Neural crest cell (in vitro differentiated cells): ENCODE measurements around the gene SMARCAL1. TPM values are rescaled to one million over a fixed set of nuclear protein-coding genes. Genes with fewer than 3 reads are reported as not detected.

Source experiments
- DNase-seq: peaks from one replicate; pipeline ENCODE4 v3.0.0; 2021; ENCODE audit warnings: low read depth, mixed read lengths, low spot score
- H3K27ac Mint-ChIP-seq: one replicate; pipeline ENCODE4 v1.8.0; 2021; ENCODE audit warnings: mild to moderate bottlenecking, mixed read lengths; ENCODE audit not compliant: unreplicated experiment
- H3K27me3 Mint-ChIP-seq: 2 replicates; pipeline ENCODE4 v1.8.0; 2021; ENCODE audit warnings: low read depth, mild to moderate bottlenecking, mixed read lengths
- H3K36me3 Mint-ChIP-seq: 2 replicates; pipeline ENCODE4 v1.8.0; 2021; ENCODE audit warnings: low read depth, mild to moderate bottlenecking, mixed read lengths
- H3K4me1 Mint-ChIP-seq: 2 replicates; pipeline ENCODE4 v1.8.0; 2021; ENCODE audit warnings: mixed read lengths
- H3K4me3 Mint-ChIP-seq: one replicate; pipeline ENCODE4 v1.8.0; 2021; ENCODE audit warnings: mild to moderate bottlenecking, mixed read lengths
- H3K9me3 Mint-ChIP-seq: 2 replicates; pipeline ENCODE4 v1.8.0; 2021; ENCODE audit warnings: mixed read lengths
- total RNA-seq: library from RNA; stranded (reverse); gene quantifications from 2 replicates; pipeline ENCODE4 v1.2.1, GENCODE V29; 2021
- TF ChIP-seq, protein P1 (sequence below): fragments of 200-600 bp; sonication (generic); conservative IDR thresholded peaks from 2 replicates; pipeline ENCODE4 v1.5.0; 2021; ENCODE audit warnings: antibody characterized with exemption, mild to moderate bottlenecking

Gene SMARCAL1
- total RNA-seq, 1 donor from 2014 or later, result 30.6 TPM

DNA sequence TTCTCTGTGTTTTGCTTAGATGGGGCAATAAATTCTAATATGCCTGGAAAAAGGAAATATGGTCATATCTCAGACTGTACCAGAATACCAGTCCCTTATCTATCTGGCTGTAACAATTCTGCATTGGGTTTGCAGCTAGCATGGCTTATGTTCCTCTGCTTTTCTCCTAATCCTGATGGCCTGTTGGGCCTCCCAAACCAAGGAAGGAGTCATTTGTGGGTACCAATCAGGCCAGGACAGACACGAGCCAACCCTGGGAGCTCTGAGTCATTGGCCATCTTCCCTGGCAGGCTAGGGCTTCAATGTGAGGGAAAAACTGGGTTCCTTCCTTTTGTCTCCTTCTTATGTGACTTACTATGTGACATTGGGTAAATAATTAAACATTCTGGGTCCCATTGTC, 12.0 kb downstream of the SMARCAL1 start:
- Mint-ChIP-seq H3K27me3 (no peaks in the 10 kb centered on the region), H3K27ac (no peak overlapping the region), H3K4me3 (no peak overlapping the region), H3K36me3 (peaks cover 39% of the 10 kb centered on the region), H3K4me1 (no peaks in the 10 kb centered on the region), H3K9me3 (no peaks in the 10 kb centered on the region)
- DNase-seq, result no peak
- TF ChIP-seq, protein P1, sequence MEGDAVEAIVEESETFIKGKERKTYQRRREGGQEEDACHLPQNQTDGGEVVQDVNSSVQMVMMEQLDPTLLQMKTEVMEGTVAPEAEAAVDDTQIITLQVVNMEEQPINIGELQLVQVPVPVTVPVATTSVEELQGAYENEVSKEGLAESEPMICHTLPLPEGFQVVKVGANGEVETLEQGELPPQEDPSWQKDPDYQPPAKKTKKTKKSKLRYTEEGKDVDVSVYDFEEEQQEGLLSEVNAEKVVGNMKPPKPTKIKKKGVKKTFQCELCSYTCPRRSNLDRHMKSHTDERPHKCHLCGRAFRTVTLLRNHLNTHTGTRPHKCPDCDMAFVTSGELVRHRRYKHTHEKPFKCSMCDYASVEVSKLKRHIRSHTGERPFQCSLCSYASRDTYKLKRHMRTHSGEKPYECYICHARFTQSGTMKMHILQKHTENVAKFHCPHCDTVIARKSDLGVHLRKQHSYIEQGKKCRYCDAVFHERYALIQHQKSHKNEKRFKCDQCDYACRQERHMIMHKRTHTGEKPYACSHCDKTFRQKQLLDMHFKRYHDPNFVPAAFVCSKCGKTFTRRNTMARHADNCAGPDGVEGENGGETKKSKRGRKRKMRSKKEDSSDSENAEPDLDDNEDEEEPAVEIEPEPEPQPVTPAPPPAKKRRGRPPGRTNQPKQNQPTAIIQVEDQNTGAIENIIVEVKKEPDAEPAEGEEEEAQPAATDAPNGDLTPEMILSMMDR, result no peak

- H3K9me3 Mint-ChIP-seq, result no peaks in the 10 kb centered on the region
- TF ChIP-seq, protein P1, result no peak
- no peak overlapping the region for H3K27ac Mint-ChIP-seq
- peaks cover 39% of the 10 kb centered on the region for H3K36me3 Mint-ChIP-seq
- no peak overlapping the region for H3K4me3 Mint-ChIP-seq
- no peaks in the 10 kb centered on the region for H3K27me3 Mint-ChIP-seq
- H3K4me1 Mint-ChIP-seq, result no peaks in the 10 kb centered on the region
- no peak for DNase-seq
These were observed 12.9 kb downstream of the SMARCAL1 start for GRCh38 chr2:216425008-216425787.

GRCh38 chr2:216426166-216426777, 14.0 kb downstream of the SMARCAL1 start:
- no peak overlapping the region for H3K27ac Mint-ChIP-seq
- DNase-seq, result no peak
- no peaks in the 10 kb centered on the region for H3K27me3 Mint-ChIP-seq
- peaks cover 40% of the 10 kb centered on the region for H3K36me3 Mint-ChIP-seq
- no peak overlapping the region for H3K4me3 Mint-ChIP-seq
- no peaks in the 10 kb centered on the region for H3K9me3 Mint-ChIP-seq
- TF ChIP-seq, protein P1, result no peak
- H3K4me1 Mint-ChIP-seq, result no peaks in the 10 kb centered on the region

GRCh38 chr2:216426938-216427337, 14.7 kb downstream of the SMARCAL1 start:
- TF ChIP-seq, protein P1, result no peak
- Mint-ChIP-seq H3K27me3 (no peaks in the 10 kb centered on the region), H3K4me3 (no peak overlapping the region), H3K4me1 (no peaks in the 10 kb centered on the region), H3K27ac (no peak overlapping the region), H3K9me3 (no peaks in the 10 kb centered on the region), H3K36me3 (peaks cover 44% of the 10 kb centered on the region)
- no peak for DNase-seq

DNA sequence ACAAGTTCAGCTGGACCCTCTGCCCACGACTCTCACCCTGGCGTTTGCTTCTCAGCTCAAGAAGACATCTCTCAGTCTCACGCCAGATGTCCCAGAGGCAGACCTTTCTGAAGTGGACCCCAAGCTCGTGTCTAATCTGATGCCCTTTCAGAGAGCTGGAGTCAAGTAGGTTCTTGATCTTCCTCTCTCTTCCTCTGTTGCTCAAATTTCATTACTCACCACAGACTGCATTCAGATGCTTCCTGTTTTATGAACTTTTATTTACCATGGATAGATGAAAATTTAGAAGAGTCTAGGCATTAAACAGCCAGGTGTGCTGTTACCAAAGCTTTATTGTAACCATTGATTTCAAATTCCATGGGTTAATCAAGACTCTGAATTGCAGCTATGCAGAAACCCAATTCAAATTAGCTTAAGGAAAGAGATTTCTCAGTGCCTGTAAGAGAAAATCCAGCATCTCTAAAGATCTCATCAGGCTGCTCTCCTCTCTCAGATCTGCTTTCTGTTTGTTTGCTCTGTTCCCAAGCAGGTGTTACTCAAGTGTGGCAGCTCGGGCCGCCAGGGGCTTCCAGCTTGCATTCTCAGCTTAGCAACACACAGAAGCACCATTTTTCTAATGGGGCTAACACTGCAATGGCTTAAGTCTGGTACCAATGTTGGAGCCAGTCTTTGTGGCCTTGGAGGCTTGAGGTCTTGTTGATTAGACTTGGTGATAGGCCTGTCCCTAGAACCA, 16.5 kb downstream of the SMARCAL1 start:
- no peak for DNase-seq
- Mint-ChIP-seq H3K27me3 (no peaks in the 10 kb centered on the region), H3K4me1 (no peaks in the 10 kb centered on the region), H3K36me3 (peaks cover 43% of the 10 kb centered on the region), H3K27ac (no peak overlapping the region), H3K4me3 (no peak overlapping the region), H3K9me3 (no peaks in the 10 kb centered on the region)
- TF ChIP-seq, protein P1, result no peak
